C4-2B (cell line): ENCODE results near the gene CFAP299.

Experiments used
- ZFX ChIP-seq: fragments of 450-650 bp; IDR thresholded peaks from 2 replicates; pipeline ENCODE4 v1.6.1; 2017
- TF ChIP-seq, protein P1 (sequence below): fragments of 450-650 bp; conservative IDR thresholded peaks from 2 replicates; pipeline ENCODE4 v1.5.1; 2017; ENCODE audit warnings: mild to moderate bottlenecking

DNA sequence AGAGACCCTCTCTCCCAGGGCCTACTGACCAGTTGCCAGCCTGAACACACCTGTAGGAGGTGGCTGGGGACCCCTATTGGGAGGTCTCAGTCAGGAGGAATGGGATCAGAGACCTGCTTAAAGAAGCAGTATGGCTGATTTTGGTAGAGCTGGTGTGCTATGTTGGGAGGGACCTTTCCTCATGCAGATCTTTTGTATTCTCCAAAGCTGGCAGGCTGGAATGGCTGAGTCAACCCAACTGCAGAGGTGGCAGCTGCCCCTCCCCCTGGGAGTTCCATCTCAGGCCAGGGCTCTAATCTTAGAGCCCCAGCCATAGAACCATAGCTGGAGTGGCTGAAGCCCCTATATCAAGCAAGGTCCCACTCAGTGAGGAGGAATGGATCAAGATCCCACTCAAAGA is 415.7 kb downstream of the CFAP299 start:
- TF ChIP-seq, protein P1, sequence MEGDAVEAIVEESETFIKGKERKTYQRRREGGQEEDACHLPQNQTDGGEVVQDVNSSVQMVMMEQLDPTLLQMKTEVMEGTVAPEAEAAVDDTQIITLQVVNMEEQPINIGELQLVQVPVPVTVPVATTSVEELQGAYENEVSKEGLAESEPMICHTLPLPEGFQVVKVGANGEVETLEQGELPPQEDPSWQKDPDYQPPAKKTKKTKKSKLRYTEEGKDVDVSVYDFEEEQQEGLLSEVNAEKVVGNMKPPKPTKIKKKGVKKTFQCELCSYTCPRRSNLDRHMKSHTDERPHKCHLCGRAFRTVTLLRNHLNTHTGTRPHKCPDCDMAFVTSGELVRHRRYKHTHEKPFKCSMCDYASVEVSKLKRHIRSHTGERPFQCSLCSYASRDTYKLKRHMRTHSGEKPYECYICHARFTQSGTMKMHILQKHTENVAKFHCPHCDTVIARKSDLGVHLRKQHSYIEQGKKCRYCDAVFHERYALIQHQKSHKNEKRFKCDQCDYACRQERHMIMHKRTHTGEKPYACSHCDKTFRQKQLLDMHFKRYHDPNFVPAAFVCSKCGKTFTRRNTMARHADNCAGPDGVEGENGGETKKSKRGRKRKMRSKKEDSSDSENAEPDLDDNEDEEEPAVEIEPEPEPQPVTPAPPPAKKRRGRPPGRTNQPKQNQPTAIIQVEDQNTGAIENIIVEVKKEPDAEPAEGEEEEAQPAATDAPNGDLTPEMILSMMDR, result no peak
- TF ChIP-seq ZFX, result no peak
